ENCODE measurements around the gene SKP2.
A peak's percentile ranks its signal among the peaks of the same experiment; 100 is the strongest.
"Not testable (repeated sequence)": the region's sequence is repeated elsewhere in the genome, so short reads cannot be mapped to it uniquely, and the experiment has no call there.

Gene SKP2

GRCh38 chr5:36156619-36157018 lies 4.7 kb downstream of the SKP2 start:
- no peak for DNase-seq (ENCODE audit: low spot score)

- no peak for DNase-seq (ENCODE audit: low spot score)
Observed at GRCh38 chr5:36158144-36158543, 6.2 kb downstream of the SKP2 start.

- DNase-seq (ENCODE audit: low spot score) = no peak
Observed at GRCh38 chr5:36160617-36161016, 8.7 kb downstream of the SKP2 start.

- no peak for DNase-seq (ENCODE audit: low spot score)
Observed at GRCh38 chr5:36161361-36161760, 9.4 kb downstream of the SKP2 start.

GRCh38 chr5:36162810-36163486 lies 11.0 kb downstream of the SKP2 start:
- no peak for DNase-seq (ENCODE audit: low spot score)

- no peak for DNase-seq (ENCODE audit: low spot score)
Observed at GRCh38 chr5:36164461-36164860, 12.6 kb downstream of the SKP2 start.

- no peak for DNase-seq (ENCODE audit: low spot score)
Observed at GRCh38 chr5:36168737-36169136, 16.8 kb downstream of the SKP2 start.

- DNase-seq (ENCODE audit: low spot score) = no peak
Observed at GRCh38 chr5:36170832-36171424, 19.0 kb downstream of the SKP2 start.

- DNase-seq (ENCODE audit: low spot score) = no peak
Observed at GRCh38 chr5:36172599-36172998, 20.7 kb downstream of the SKP2 start.

- DNase-seq (ENCODE audit: low spot score) = no peak
Observed at GRCh38 chr5:36173426-36173825, 21.5 kb downstream of the SKP2 start.

GRCh38 chr5:36174119-36174518 lies 22.2 kb downstream of the SKP2 start:
- no peak for DNase-seq (ENCODE audit: low spot score)

GRCh38 chr5:36175043-36175442 lies 23.1 kb downstream of the SKP2 start:
- no peak for DNase-seq (ENCODE audit: low spot score)

GRCh38 chr5:36177154-36177553 lies 25.2 kb downstream of the SKP2 start:
- peak; percentile 29 for DNase-seq (ENCODE audit: low spot score)

GRCh38 chr5:36177715-36178523 lies 26.0 kb downstream of the SKP2 start:
- peak; percentile 60 for DNase-seq (ENCODE audit: low spot score)

- DNase-seq (ENCODE audit: low spot score) = no peak
Observed at GRCh38 chr5:36178524-36178890, 26.6 kb downstream of the SKP2 start.

- no peak for DNase-seq (ENCODE audit: low spot score)
Observed at GRCh38 chr5:36179950-36180349, 28.0 kb downstream of the SKP2 start.

- DNase-seq (ENCODE audit: low spot score) = no peak
Observed at GRCh38 chr5:36180556-36181350, 28.8 kb downstream of the SKP2 start.

GRCh38 chr5:36181774-36182173 lies 29.9 kb downstream of the SKP2 start:
- no peak for DNase-seq (ENCODE audit: low spot score)

- not testable (repeated sequence) for DNase-seq (ENCODE audit: low spot score)
Observed at GRCh38 chr5:36184408-36184807, 32.5 kb downstream of the SKP2 start.

GRCh38 chr5:36193746-36194145 lies 41.8 kb downstream of the SKP2 start:
- DNase-seq (ENCODE audit: low spot score) = no peak

GRCh38 chr5:36198281-36198680 lies 46.4 kb downstream of the SKP2 start:
- no peak for DNase-seq (ENCODE audit: low spot score)

- DNase-seq (ENCODE audit: low spot score) = not testable (repeated sequence)
Observed at GRCh38 chr5:36198783-36199182, 46.9 kb downstream of the SKP2 start.

Measured in NAMALWA (cell line).